RCC 7860 (cell line): ENCODE measurements around the gene BRSK2.

Source experiments
- DNase-seq: peaks from one replicate; pipeline ENCODE4 v3.0.0-alpha.2; 2015; ENCODE audit warnings: low spot score
- FAIRE-seq: peaks from 2 replicates; lab custom pipeline; 2012; peaks lifted over from hg19 to GRCh38; lab: Jason Lieb, UNC

The BRSK2 gene

GRCh38 chr11:1490651-1491050, 100.9 kb downstream of the BRSK2 start:
- FAIRE-seq (no peak), DNase-seq (no peak)

- no peak for FAIRE-seq
- no peak for DNase-seq
Measured at GRCh38 chr11:1491379-1491778, 101.6 kb downstream of the BRSK2 start.

- DNase-seq (no peak), FAIRE-seq (no peak)
Measured at GRCh38 chr11:1493650-1494244, 104.0 kb downstream of the BRSK2 start.

GRCh38 chr11:1494650-1495049, 104.9 kb downstream of the BRSK2 start:
- no peak for DNase-seq

GRCh38 chr11:1496091-1496760, 106.5 kb downstream of the BRSK2 start:
- no peak for FAIRE-seq

More at GRCh38 chr11:1494650-1495049, 104.9 kb downstream of the BRSK2 start:
- FAIRE-seq: no peak

GRCh38 chr11:1496761-1497095, 107.0 kb downstream of the BRSK2 start:
- FAIRE-seq (no peak), DNase-seq (no peak)

More at GRCh38 chr11:1496091-1496760, 106.5 kb downstream of the BRSK2 start:
- no peak for DNase-seq

GRCh38 chr11:1497600-1497999, 107.9 kb downstream of the BRSK2 start:
- no peak for DNase-seq
- FAIRE-seq: no peak

- no peak for DNase-seq
- FAIRE-seq: no peak
Measured at GRCh38 chr11:1498262-1498661, 108.5 kb downstream of the BRSK2 start.

GRCh38 chr11:1499261-1499890, 109.6 kb downstream of the BRSK2 start:
- DNase-seq (no peak), FAIRE-seq (no peak)

- DNase-seq: no peak
- FAIRE-seq: no peak
Measured at GRCh38 chr11:1499899-1500298, 110.2 kb downstream of the BRSK2 start.

GRCh38 chr11:1500466-1501420, 111.0 kb downstream of the BRSK2 start:
- no peak for FAIRE-seq
- no peak for DNase-seq

- DNase-seq (no peak), FAIRE-seq (no peak)
Measured at GRCh38 chr11:1501421-1502167, 111.9 kb downstream of the BRSK2 start.

GRCh38 chr11:1502168-1502953, 112.6 kb downstream of the BRSK2 start:
- no peak for FAIRE-seq
- DNase-seq: no peak

GRCh38 chr11:1502954-1503707, 113.4 kb downstream of the BRSK2 start:
- DNase-seq: no peak
- FAIRE-seq: no peak

- FAIRE-seq (no peak), DNase-seq (no peak)
Measured at GRCh38 chr11:1503708-1504104, 114.0 kb downstream of the BRSK2 start.

- DNase-seq (no peak), FAIRE-seq (no peak)
Measured at GRCh38 chr11:1504138-1504537, 114.4 kb downstream of the BRSK2 start.

GRCh38 chr11:1504581-1505290, 115.0 kb downstream of the BRSK2 start:
- DNase-seq (no peak), FAIRE-seq (no peak)

GRCh38 chr11:1505480-1505879, 115.7 kb downstream of the BRSK2 start:
- FAIRE-seq (no peak), DNase-seq (no peak)
